ENCODE measurements around the gene CELF1. TPM values are rescaled to one million over a fixed set of nuclear protein-coding genes. Genes with fewer than 3 reads are reported as not detected.
"Not testable (repeated sequence)": the region's sequence is repeated elsewhere in the genome, so short reads cannot be mapped to it uniquely, and the experiment has no call there.

Gene CELF1
- total and polyA plus RNA-seq, 10 of the 15 experiments (the other 5 are each of a cell fraction or from before 2014, with no cell fraction given): 35.3 to 128 (median 85.7) TPM

GRCh38 chr11:47526032-47526431, 26.9 kb downstream of the CELF1 start:
- Histone ChIP-seq H3K79me2 (ENCODE audit: control insufficient read depth, insufficient read depth, low read length) (peaks cover 91% of the 10 kb centered on the region), H3K4me2 (ENCODE audit: control insufficient read depth, insufficient read depth) (peak overlapping the region; percentile 57; the same call in 1 of the 2 replicates), H3K27ac (ENCODE audit: control insufficient read depth, insufficient read depth) (peak overlapping the region; percentile 22; the same call in 1 of the 2 replicates), H3K4me1 (ENCODE audit: control insufficient read depth, insufficient read depth, low read length) (peaks cover 42% of the 10 kb centered on the region)
- WGBS (ENCODE audit: insufficient coverage, insufficient replicate concordance, low lambda C conversion rate, missing lambda C conversion rate): 25% methylated on average over 9 of the region's 9 CpGs
- ChIA-PET CTCF (interaction anchor here (1.0 to 1.8 kb wide), 3 partner anchors 10 to 26 kb away, joined by 3 to 5 read pairs (median 3); no protein-coding TSS in a partner anchor), SMC1A (ENCODE audit: uncharacterized antibody, unreplicated experiment) (interaction anchor here (1.0 to 5.9 kb wide), 3 partner anchors 9 to 14 kb away, joined by 3 to 66 read pairs (median 11); no protein-coding TSS in a partner anchor), POLR2A (interaction anchor here (2.3 to 2.5 kb wide), 2 partner anchors 10 to 26 kb away, joined by 9 to 12 read pairs; partner anchors contain the start of gene CELF1), RAD21 (ENCODE audit: unreplicated experiment) (interaction anchor here (1.0 to 2.4 kb wide), 4 partner anchors 10 to 14 kb away, joined by 3 to 13 read pairs (median 4); no protein-coding TSS in a partner anchor)
- H3K9me3 ChIP-seq (replicated peaks; ENCODE audit: control insufficient read depth, insufficient read depth, low read length); H2AFZ ChIP-seq (ENCODE audit: control insufficient read depth, low read depth, low read length); DNase-seq (ENCODE audit: low read depth, low spot score); H3K9ac ChIP-seq (ENCODE audit: control insufficient read depth, insufficient read depth, low read length); in situ Hi-C loops (cut with MboI); H3K27me3 ChIP-seq (replicated peaks in 1 of 2; ENCODE audit: control insufficient read depth in 2 of 2, insufficient read depth in 2 of 2, low read length in 1 of 2); H3K36me3 ChIP-seq (ENCODE audit: control insufficient read depth in 2 of 2, insufficient read depth in 2 of 2, low read length in 1 of 2); BruUV-seq (replicated peaks); H3K4me3 ChIP-seq; intact Hi-C loops (cut with micrococcal nuclease; ENCODE audit: unreplicated experiment); H4K20me1 ChIP-seq (ENCODE audit: control insufficient read depth, insufficient read depth); ATAC-seq: not testable (repeated sequence)
- peak; percentile 38 for FAIRE-seq
- TF ChIP-seq RUNX3 (IDR thresholded peaks at IDR 0.05; ENCODE audit: low read length): 0 out of 2 replicates have a peak, but pooled peaks have one; percentile 7

- no peaks in the 10 kb centered on the region; the same call in 1 of the 2 replicates for H4K20me1 ChIP-seq (ENCODE audit: control insufficient read depth, insufficient read depth)
- BruUV-seq (replicated peaks): no TSS peak
- DNase-seq (ENCODE audit: low read depth, low spot score) (no peak), ATAC-seq (peak; percentile 65), FAIRE-seq (no peak)
- CTCF ChIA-PET: interaction anchor here (0.6 to 2.6 kb wide), 5 partner anchors 11 to 28 kb away, joined by 3 to 6 read pairs (median 3); no protein-coding TSS in a partner anchor
- WGBS (ENCODE audit: insufficient coverage, insufficient replicate concordance, low lambda C conversion rate, missing lambda C conversion rate): 49% methylated on average over 9 of the region's 9 CpGs
- no peaks in the 10 kb centered on the region for H3K9me3 ChIP-seq (replicated peaks; ENCODE audit: control insufficient read depth, insufficient read depth, low read length)
- no peaks in the 10 kb centered on the region for H3K27me3 ChIP-seq (replicated peaks in 1 of 2; ENCODE audit: control insufficient read depth in 2 of 2, insufficient read depth in 2 of 2, low read length in 1 of 2)
- peaks cover 92% of the 10 kb centered on the region for H3K79me2 ChIP-seq (ENCODE audit: control insufficient read depth, insufficient read depth, low read length)
- RAD21 ChIA-PET (ENCODE audit: unreplicated experiment): interaction anchor here (0.8 to 2.4 kb wide), 8 partner anchors 8 to 25 kb away, joined by 3 to 13 read pairs (median 4); no protein-coding TSS in a partner anchor
- H3K27ac ChIP-seq (ENCODE audit: control insufficient read depth, insufficient read depth): peak overlapping the region; percentile 37
- POLR2A ChIA-PET: interaction anchor here (0.8 to 4.7 kb wide), 5 partner anchors 11 to 324 kb away, joined by 3 to 46 read pairs (median 9); partner anchors contain the start of genes CELF1 and NUP160
- in situ Hi-C loops (cut with MboI): no loop called here
- intact Hi-C loops (cut with micrococcal nuclease; ENCODE audit: unreplicated experiment): no loop called here
- H3K36me3 ChIP-seq (ENCODE audit: control insufficient read depth in 2 of 2, insufficient read depth in 2 of 2, low read length in 1 of 2): peaks cover 2 to 4% of the 10 kb centered on the region in 2 experiments; a peak in 3 of 4 replicates
- H3K4me1 ChIP-seq (ENCODE audit: control insufficient read depth, insufficient read depth, low read length): peaks cover 42% of the 10 kb centered on the region
- H3K4me2 ChIP-seq (ENCODE audit: control insufficient read depth, insufficient read depth): peak overlapping the region; percentile 60
- H3K4me3 ChIP-seq: peak overlapping the region; percentile 29; the same call in 1 of the 2 replicates
- H3K9ac ChIP-seq (ENCODE audit: control insufficient read depth, insufficient read depth, low read length): peak overlapping the region; percentile 7; the same call in 1 of the 2 replicates
- SMC1A ChIA-PET (ENCODE audit: uncharacterized antibody, unreplicated experiment): interaction anchor here (0.8 to 5.9 kb wide), 9 partner anchors 8 to 28 kb away, joined by 3 to 66 read pairs (median 4); no protein-coding TSS in a partner anchor
- no peak overlapping the region for H2AFZ ChIP-seq (ENCODE audit: control insufficient read depth, low read depth, low read length)
- no peak for TF ChIP-seq CBFB (IDR thresholded peaks at IDR 0.05; ENCODE audit: low read depth)
- no peak for TF ChIP-seq CBX3 (IDR thresholded peaks at IDR 0.05; ENCODE audit: borderline replicate concordance, low read depth)
- 0 out of 2 replicates have a peak, but pooled peaks have one; percentile 44 for TF ChIP-seq POLR2A (IDR thresholded peaks at IDR 0.05; ENCODE audit: low read depth, low read length)
Measured at GRCh38 chr11:47524291-47524874, 28.5 kb downstream of the CELF1 start.
